CD4-positive, alpha-beta T cell (primary cell): ENCODE measurements around the gene KIAA1328. TPM values are rescaled to one million over a fixed set of nuclear protein-coding genes. Genes with fewer than 3 reads are reported as not detected.

Experiments
- ATAC-seq: fragments of 200-7000 bp; cut with Tn5 transposase; one replicate; pipeline ENCODE4 v1.10.0; 2022; ENCODE audit warnings: mild to moderate bottlenecking; ENCODE audit not compliant: poor library complexity
- CTCF ChIA-PET: fragments of 350-600 bp; sonication (Branson Sonifier 250); formaldehyde crosslinking; loops from one replicate; lab custom pipeline; 2021; ENCODE audit warnings: antibody characterized with exemption, inconsistent platforms; lab: Charles Lee
- POLR2A ChIA-PET: fragments of 350-600 bp; sonication (Branson Sonifier 250); formaldehyde crosslinking; loops from one replicate; lab custom pipeline; 2021; ENCODE audit warnings: antibody characterized with exemption, inconsistent platforms; lab: Charles Lee
- DNase-seq, 14 experiments: peaks; one replicate each; pipeline ENCODE4 v3.0.0-alpha.2; 2013 to 2020; ENCODE audit warnings: mixed read lengths in 2 of 14
- H3K27ac ChIP-seq, 2 donors: one replicate each; pipeline versions ENCODE4 v1.5.1 to v1.7.0; 2013; ENCODE audit warnings: low read length in 2 of 2, low read depth in 1 of 2, mild to moderate bottlenecking in 1 of 2
- H3K27me3 ChIP-seq, 2 experiments: 1 replicate in 1 of 2; 2 replicates in 1 of 2; pipeline versions ENCODE4 v1.6.1 to v1.7.0; 2013; ENCODE audit warnings: low read length in 2 of 2, control low read depth in 1 of 2, mild to moderate bottlenecking in 1 of 2, moderate library complexity in 1 of 2; ENCODE audit not compliant: insufficient read depth in 2 of 2, control insufficient read depth in 1 of 2
- H3K36me3 ChIP-seq: one replicate; pipeline ENCODE4 v1.6.1; 2013; ENCODE audit warnings: low read length, control low read depth; ENCODE audit not compliant: insufficient read depth
- H3K4me1 ChIP-seq: one replicate; pipeline ENCODE4 v1.6.1; 2013; ENCODE audit warnings: low read length, control low read depth; ENCODE audit not compliant: insufficient read depth
- H3K4me3 ChIP-seq: one replicate; pipeline ENCODE4 v1.5.1; 2013; ENCODE audit warnings: mild to moderate bottlenecking, low read length, moderate library complexity
- H3K9me3 ChIP-seq, 2 experiments: 1 replicate in 1 of 2; 2 replicates in 1 of 2; pipeline versions ENCODE4 v1.6.1 to v1.7.0; 2013; ENCODE audit warnings: low read length in 2 of 2, mild to moderate bottlenecking in 2 of 2, control low read depth in 1 of 2, moderate library complexity in 1 of 2; ENCODE audit not compliant: control insufficient read depth in 1 of 2, insufficient read depth in 1 of 2
- H3K27ac Mint-ChIP-seq: one replicate; pipeline ENCODE4 v1.8.0; 2020; ENCODE audit warnings: mixed read lengths
- H3K27me3 Mint-ChIP-seq: one replicate; pipeline ENCODE4 v1.8.0; 2021; ENCODE audit warnings: mixed read lengths
- H3K36me3 Mint-ChIP-seq: one replicate; pipeline ENCODE4 v1.8.0; 2021; ENCODE audit warnings: low read depth, mixed read lengths
- H3K4me1 Mint-ChIP-seq: one replicate; pipeline ENCODE4 v1.8.0; 2021; ENCODE audit warnings: low read depth, mixed read lengths
- H3K4me3 Mint-ChIP-seq: one replicate; pipeline ENCODE4 v1.8.0; 2020; ENCODE audit warnings: mild to moderate bottlenecking, mixed read lengths
- H3K9me3 Mint-ChIP-seq: one replicate; pipeline ENCODE4 v1.8.0; 2020; ENCODE audit warnings: mixed read lengths
- intact Hi-C, 2 experiments: fragments of 100-400 bp; cut with DNase I in 1 of 2; cut with micrococcal nuclease in 1 of 2; formaldehyde crosslinking; loops; one replicate each; pipeline versions ENCODE4 v1.15.1 to v1.9.0; 2023 to 2025; cut with DNase I, micrococcal nuclease
- total RNA-seq, 174 experiments: library from RNA in 2 of 174; stranded (reverse) in 2 of 174; gene quantifications; one replicate each; pipeline ENCODE4 v1.2.3 and lab custom pipeline; 2021 to 2026
- TF ChIP-seq, protein P1 (sequence below): fragments of 200-600 bp; IDR thresholded peaks from one replicate; pipeline ENCODE4 v1.8.0; 2022; ENCODE audit warnings: antibody characterized with exemption, mild to moderate bottlenecking

The KIAA1328 gene
- total RNA-seq, 2 experiments from 2014 or later, result 8.7 to 9.4 TPM

- TF ChIP-seq, protein P1, sequence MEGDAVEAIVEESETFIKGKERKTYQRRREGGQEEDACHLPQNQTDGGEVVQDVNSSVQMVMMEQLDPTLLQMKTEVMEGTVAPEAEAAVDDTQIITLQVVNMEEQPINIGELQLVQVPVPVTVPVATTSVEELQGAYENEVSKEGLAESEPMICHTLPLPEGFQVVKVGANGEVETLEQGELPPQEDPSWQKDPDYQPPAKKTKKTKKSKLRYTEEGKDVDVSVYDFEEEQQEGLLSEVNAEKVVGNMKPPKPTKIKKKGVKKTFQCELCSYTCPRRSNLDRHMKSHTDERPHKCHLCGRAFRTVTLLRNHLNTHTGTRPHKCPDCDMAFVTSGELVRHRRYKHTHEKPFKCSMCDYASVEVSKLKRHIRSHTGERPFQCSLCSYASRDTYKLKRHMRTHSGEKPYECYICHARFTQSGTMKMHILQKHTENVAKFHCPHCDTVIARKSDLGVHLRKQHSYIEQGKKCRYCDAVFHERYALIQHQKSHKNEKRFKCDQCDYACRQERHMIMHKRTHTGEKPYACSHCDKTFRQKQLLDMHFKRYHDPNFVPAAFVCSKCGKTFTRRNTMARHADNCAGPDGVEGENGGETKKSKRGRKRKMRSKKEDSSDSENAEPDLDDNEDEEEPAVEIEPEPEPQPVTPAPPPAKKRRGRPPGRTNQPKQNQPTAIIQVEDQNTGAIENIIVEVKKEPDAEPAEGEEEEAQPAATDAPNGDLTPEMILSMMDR, result no peak
- Histone ChIP-seq H3K9me3 (peaks cover 0 to 49% of the 10 kb centered on the region in 2 experiments), H3K27ac (no peak overlapping the region), H3K36me3 (no peaks in the 10 kb centered on the region), H3K4me3 (no peak overlapping the region), H3K4me1 (no peaks in the 10 kb centered on the region), H3K27me3 (peaks cover 24 to 29% of the 10 kb centered on the region in 2 experiments)
- H3K27me3 Mint-ChIP-seq, result peaks cover 53% of the 10 kb centered on the region
- CTCF ChIA-PET, result no interaction called here
- POLR2A ChIA-PET, result no interaction called here
- H3K4me1 Mint-ChIP-seq, result no peaks in the 10 kb centered on the region
- H3K36me3 Mint-ChIP-seq, result no peaks in the 10 kb centered on the region
- intact Hi-C loops, result no loop called here
- no peak overlapping the region for H3K4me3 Mint-ChIP-seq
- no peak overlapping the region for H3K27ac Mint-ChIP-seq
- ATAC-seq (no peak), DNase-seq (no peak)
- H3K9me3 Mint-ChIP-seq, result peaks cover 3% of the 10 kb centered on the region
These were observed 445.6 kb downstream of the KIAA1328 start for GRCh38 chr18:37274309-37275236.

DNA sequence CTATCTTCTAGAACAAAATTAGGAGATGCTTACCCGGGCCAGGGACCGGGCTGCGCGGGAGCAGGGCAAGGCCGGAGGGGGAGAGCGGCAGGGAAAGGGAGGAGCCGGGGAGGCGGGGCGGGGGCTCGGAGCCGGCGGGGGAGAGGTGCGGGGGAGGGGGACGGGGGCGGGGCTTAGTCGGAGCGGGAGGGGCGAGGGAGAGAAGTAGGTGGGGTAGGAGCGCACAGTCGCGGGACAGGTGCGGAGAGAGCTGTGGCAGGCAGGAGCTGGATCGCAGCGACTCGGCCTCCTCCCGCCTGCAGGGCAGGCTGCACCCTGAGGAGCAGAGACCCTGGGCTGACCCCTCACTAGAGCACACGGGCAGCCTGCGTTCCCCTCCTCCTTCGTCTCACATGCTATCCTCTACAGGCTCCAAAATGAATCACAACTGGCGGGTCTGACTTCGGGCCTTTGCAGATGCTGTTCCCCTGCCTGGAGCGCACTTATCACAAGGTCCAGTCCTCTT lies 446.4 kb downstream of the KIAA1328 start:
- Histone ChIP-seq H3K36me3 (no peaks in the 10 kb centered on the region), H3K4me3 (no peak overlapping the region), H3K27me3 (peaks cover 24 to 29% of the 10 kb centered on the region in 2 experiments), H3K27ac (no peak overlapping the region), H3K9me3 (peaks cover 0 to 44% of the 10 kb centered on the region in 2 experiments), H3K4me1 (no peaks in the 10 kb centered on the region)
- DNase-seq (no peak), ATAC-seq (no peak)
- no peaks in the 10 kb centered on the region for H3K4me1 Mint-ChIP-seq
- ChIA-PET POLR2A (no interaction called here), CTCF (no interaction called here)
- peaks cover under 1% of the 10 kb centered on the region for H3K9me3 Mint-ChIP-seq
- peaks cover 58% of the 10 kb centered on the region for H3K27me3 Mint-ChIP-seq
- H3K36me3 Mint-ChIP-seq, result no peaks in the 10 kb centered on the region
- TF ChIP-seq, protein P1, result no peak
- H3K4me3 Mint-ChIP-seq, result no peak overlapping the region
- H3K27ac Mint-ChIP-seq, result no peak overlapping the region
- intact Hi-C loops, result no loop called here

DNA sequence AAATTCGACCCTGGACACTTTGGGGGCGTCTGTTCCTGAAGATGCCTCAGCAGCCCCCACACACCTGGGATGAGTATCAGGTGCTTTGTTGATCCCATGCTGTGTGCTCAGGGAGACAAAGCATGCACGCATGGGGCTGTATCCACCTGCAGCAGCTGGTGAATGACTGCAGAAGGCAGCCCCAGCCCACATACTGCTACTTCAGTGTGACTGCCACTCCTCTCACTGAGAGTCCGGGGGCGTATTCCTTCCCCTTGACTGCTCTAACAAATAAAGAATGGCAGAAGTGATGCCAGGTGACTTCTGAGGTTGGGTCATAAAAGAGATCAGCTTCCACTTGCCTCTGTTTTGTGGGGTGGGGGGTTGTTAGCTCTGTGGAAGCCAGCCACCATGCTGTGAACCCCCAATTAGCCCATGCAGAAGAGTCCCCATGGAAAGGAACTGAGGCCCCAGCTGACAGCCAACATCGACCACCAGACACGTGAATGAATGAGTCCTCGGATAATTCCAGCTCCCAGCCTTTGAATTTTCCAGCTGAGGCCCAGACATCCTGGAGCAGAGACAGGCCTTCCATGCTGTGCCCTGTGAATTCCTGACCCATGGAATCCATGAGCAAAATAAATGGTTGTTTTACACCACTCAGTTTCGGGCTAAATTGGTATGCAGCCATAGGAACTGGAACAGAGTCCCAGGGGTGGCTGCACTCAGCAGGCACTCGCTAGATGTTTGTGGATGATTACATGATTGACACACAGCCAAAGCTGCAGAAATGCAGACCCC lies 447.4 kb downstream of the KIAA1328 start:
- no peaks in the 10 kb centered on the region for H3K4me1 Mint-ChIP-seq
- H3K36me3 ChIP-seq, result no peaks in the 10 kb centered on the region
- no peaks in the 10 kb centered on the region for H3K36me3 Mint-ChIP-seq
- POLR2A ChIA-PET, result no interaction called here
- intact Hi-C loops, result no loop called here
- H3K4me1 ChIP-seq, result no peaks in the 10 kb centered on the region
- no peak for ATAC-seq
- no peak overlapping the region for H3K4me3 Mint-ChIP-seq
- no peak overlapping the region for H3K27ac ChIP-seq
- peaks cover 0 to 40% of the 10 kb centered on the region in 2 experiments for H3K9me3 ChIP-seq
- peaks cover 59% of the 10 kb centered on the region for H3K27me3 Mint-ChIP-seq
- H3K9me3 Mint-ChIP-seq, result no peaks in the 10 kb centered on the region
- H3K4me3 ChIP-seq, result no peak overlapping the region
- peaks cover 24 to 29% of the 10 kb centered on the region in 2 experiments for H3K27me3 ChIP-seq
- CTCF ChIA-PET, result no interaction called here
- H3K27ac Mint-ChIP-seq, result no peak overlapping the region
- no peak for DNase-seq
- TF ChIP-seq, protein P1, result no peak
